HepG2 (cell line): ENCODE results near the gene EPB41L2. TPM values are rescaled to one million over a fixed set of nuclear protein-coding genes. Genes with fewer than 3 reads are reported as not detected.

Experiments used
- AKAP8 ChIP-seq: sonication (generic); formaldehyde crosslinking; IDR thresholded peaks from 2 replicates; pipeline ENCODE4 v1.5.1; 2020; ENCODE audit warnings: mild to moderate bottlenecking, missing genetic modification reagents
- ARHGAP35 ChIP-seq: sonication (generic); formaldehyde crosslinking; IDR thresholded peaks from 2 replicates; pipeline ENCODE4 v1.9.0; 2022; ENCODE audit warnings: mild to moderate bottlenecking, inconsistent platforms, moderate library complexity, missing genetic modification reagents, borderline replicate concordance
- BRCA1 ChIP-seq: sonication (generic); formaldehyde crosslinking; IDR thresholded peaks from 2 replicates; pipeline ENCODE4 v1.4.0; 2020; ENCODE audit warnings: missing genetic modification reagents
- ELF1 ChIP-seq: sonication (generic); formaldehyde crosslinking; IDR thresholded peaks from 2 replicates; pipeline ENCODE4 v1.4.0; 2020; ENCODE audit warnings: missing genetic modification reagents
- ELF4 ChIP-seq: sonication (generic); formaldehyde crosslinking; IDR thresholded peaks from 2 replicates; pipeline ENCODE4 v1.5.0; 2020; ENCODE audit warnings: missing genetic modification reagents, mild to moderate bottlenecking, moderate library complexity, borderline replicate concordance
- GTF2F1 ChIP-seq: fragments of 150-350 bp; IDR thresholded peaks from 2 replicates; pipeline ENCODE4 v1.6.1; 2014; ENCODE audit warnings: low read length
- HNF1A ChIP-seq, 2 experiments: sonication (generic) in 1 of 2; formaldehyde crosslinking in 1 of 2; IDR thresholded peaks; 2 replicates each; pipeline versions ENCODE4 v1.4.0 to v1.6.1; 2016 to 2020; ENCODE audit warnings: borderline replicate concordance in 1 of 2, low read depth in 1 of 2, mild to moderate bottlenecking in 1 of 2, missing genetic modification reagents in 1 of 2
- IKZF4 ChIP-seq: sonication (generic); formaldehyde crosslinking; IDR thresholded peaks from 2 replicates; pipeline ENCODE4 v1.5.1; 2020; ENCODE audit warnings: borderline replicate concordance, mild to moderate bottlenecking, low read depth, missing genetic modification reagents; ENCODE audit errors: not compliant biosample characterization
- ISX ChIP-seq: sonication (generic); formaldehyde crosslinking; conservative IDR thresholded peaks from 2 replicates; pipeline ENCODE4 v1.5.0; 2020; ENCODE audit warnings: missing genetic modification reagents
- KDM3A ChIP-seq: IDR thresholded peaks from 2 replicates; pipeline ENCODE4 v1.6.1; 2018; ENCODE audit warnings: low read depth, missing compliant biosample characterization
- KLF9 ChIP-seq: IDR thresholded peaks from 2 replicates; pipeline ENCODE4 v1.6.1; 2016; ENCODE audit warnings: low read depth
- MEIS2 ChIP-seq: sonication (generic); formaldehyde crosslinking; IDR thresholded peaks from 2 replicates; pipeline ENCODE4 v1.9.0; 2021; ENCODE audit warnings: mild to moderate bottlenecking, missing genetic modification reagents
- MYC ChIP-seq: sonication (generic); formaldehyde crosslinking; IDR thresholded peaks from 2 replicates; pipeline ENCODE4 v1.9.0; 2021; ENCODE audit warnings: missing genetic modification reagents, borderline replicate concordance
- STAT5B ChIP-seq: sonication (generic); formaldehyde crosslinking; IDR thresholded peaks from 2 replicates; pipeline ENCODE4 v1.4.0; 2020; ENCODE audit warnings: missing genetic modification reagents
- ZNF431 ChIP-seq: sonication (generic); formaldehyde crosslinking; IDR thresholded peaks from 2 replicates; pipeline ENCODE4 v1.9.0; 2022; ENCODE audit warnings: missing genetic modification reagents, low read depth, mild to moderate bottlenecking, borderline replicate concordance
- ZNF589 ChIP-seq: sonication (generic); formaldehyde crosslinking; conservative IDR thresholded peaks from 2 replicates; pipeline ENCODE4 v1.8.0; 2022; ENCODE audit warnings: mild to moderate bottlenecking, moderate library complexity, missing genetic modification reagents
- ZNF720 ChIP-seq: sonication (generic); formaldehyde crosslinking; IDR thresholded peaks from 2 replicates; pipeline ENCODE4 v1.4.0; 2020; ENCODE audit warnings: missing genetic modification reagents
- ZNF781 ChIP-seq: sonication (generic); formaldehyde crosslinking; IDR thresholded peaks from 2 replicates; pipeline ENCODE4 v1.5.1; 2020; ENCODE audit warnings: borderline replicate concordance, mild to moderate bottlenecking, missing genetic modification reagents; ENCODE audit errors: not compliant biosample characterization
- ZNF800 ChIP-seq: sonication (generic); formaldehyde crosslinking; IDR thresholded peaks from 2 replicates; pipeline ENCODE4 v1.4.0; 2020; ENCODE audit warnings: missing genetic modification reagents
- ZNF878 ChIP-seq: sonication (generic); formaldehyde crosslinking; IDR thresholded peaks from 2 replicates; pipeline ENCODE4 v1.8.1; 2023; ENCODE audit warnings: mild to moderate bottlenecking, missing genetic modification reagents, moderate library complexity
- polyA plus RNA-seq, 8 experiments: library from polyadenylated mRNA; depleted of rRNA in 3 of 8; stranded (reverse) in 7 of 8; unstranded in 1 of 8; fragments of >200 nt; fragmentation: Illumina TruSeq in 4 of 8; extraction: Trizol in 4 of 8; gene quantifications; 2 replicates each; pipeline versions ENCODE4 v1.2.1 to v1.2.3, GENCODE V29; 2011 to 2016; ENCODE audit warnings: low read depth in 4 of 8, missing spikeins in 1 of 8, mixed read lengths in 1 of 8; ENCODE audit not compliant: insufficient read depth in 1 of 8
- total RNA-seq, 5 experiments: library from RNA; depleted of rRNA; stranded (reverse); fragments of >200 nt; fragmentation: Illumina TruSeq; extraction: Trizol; gene quantifications; 2 replicates each; pipeline ENCODE4 v1.2.3, GENCODE V29; 2016; ENCODE audit warnings: low read depth in 1 of 5
- TF ChIP-seq, protein P1 (sequence below): sonication (generic); formaldehyde crosslinking; IDR thresholded peaks from 2 replicates; pipeline ENCODE4 v1.4.0; 2020; ENCODE audit warnings: mild to moderate bottlenecking, missing genetic modification reagents, borderline replicate concordance

The EPB41L2 gene
- total and polyA plus RNA-seq, 2 of the 13 experiments (the other 11 are each of a cell fraction or from before 2014, with no cell fraction given): 41.7 to 56.4 TPM

DNA sequence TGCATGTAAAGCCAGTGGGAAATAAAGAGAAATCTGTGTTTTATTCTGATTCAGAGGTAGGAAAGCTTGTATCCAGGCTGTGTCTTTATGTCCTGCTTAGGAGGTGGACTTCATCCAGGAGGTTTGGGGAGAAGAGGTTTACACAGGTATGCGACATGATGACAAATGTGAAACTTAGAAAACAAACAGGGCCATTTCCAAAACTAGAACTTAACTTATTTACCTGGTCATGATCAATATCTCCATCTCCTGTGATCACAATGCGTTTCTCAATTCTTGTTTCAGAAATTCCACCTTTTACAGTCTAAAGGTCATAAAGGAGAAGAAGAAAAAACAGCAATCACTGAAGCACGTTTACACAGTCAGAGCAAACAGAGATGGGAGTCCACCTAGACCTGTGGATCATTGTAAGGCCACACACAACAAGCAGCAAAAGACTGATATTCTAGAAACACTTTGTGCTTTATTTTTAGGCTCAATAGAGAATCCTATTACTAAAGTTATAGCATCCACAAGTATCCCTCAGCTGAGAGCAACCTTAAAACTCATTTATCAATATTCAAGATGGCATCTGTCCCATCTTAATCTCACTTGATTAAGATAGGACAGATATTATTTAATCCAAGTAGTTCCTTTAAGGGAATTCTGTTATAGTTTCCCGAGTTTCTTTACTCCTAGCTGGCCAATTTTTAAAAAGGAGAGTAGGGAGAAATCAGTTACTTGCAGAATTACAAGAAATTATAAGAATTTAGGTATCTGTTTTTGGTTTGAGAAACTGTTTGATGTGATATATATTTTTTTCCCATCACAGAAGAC is 199.4 kb downstream of the EPB41L2 start (continued):
- TF ChIP-seq HNF1A (IDR thresholded peaks at IDR 0.05; ENCODE audit: low read depth) (peak; percentile 92), HNF1A (CRISPR knock-in tag; IDR thresholded peaks at IDR 0.05; ENCODE audit: borderline replicate concordance) (peak; percentile 91; the same call in 1 of the 2 replicates), IKZF4 (CRISPR knock-in tag) (no peak), GTF2F1 (no peak), ZNF781 (CRISPR knock-in tag) (no peak), MYC (no peak), KDM3A (CRISPR knock-in tag) (peak; percentile 95), BRCA1 (0 out of 2 replicates have a peak, but pooled peaks have one; percentile 75), ZNF800 (peak; percentile 89), ZNF431 (CRISPR knock-in tag) (peak; percentile 80; the same call in 1 of the 2 replicates), ZNF878 (CRISPR knock-in tag) (peak; percentile 96), ZNF589 (CRISPR knock-in tag) (no peak; the same call in 1 of the 2 replicates), ISX (CRISPR knock-in tag) (no peak), KLF9 (CRISPR knock-in tag) (peak; percentile 73; the same call in 1 of the 2 replicates), ARHGAP35 (no peak; the same call in 1 of the 2 replicates), STAT5B (peak; percentile 97), ELF1 (CRISPR knock-in tag) (peak; percentile 48), ELF4 (peak; percentile 72; the same call in 1 of the 2 replicates), AKAP8 (CRISPR knock-in tag) (peak; percentile 59; the same call in 1 of the 2 replicates), MEIS2 (CRISPR knock-in tag) (peak; percentile 98), ZNF720 (CRISPR knock-in tag) (no peak)
- TF ChIP-seq, protein P1, sequence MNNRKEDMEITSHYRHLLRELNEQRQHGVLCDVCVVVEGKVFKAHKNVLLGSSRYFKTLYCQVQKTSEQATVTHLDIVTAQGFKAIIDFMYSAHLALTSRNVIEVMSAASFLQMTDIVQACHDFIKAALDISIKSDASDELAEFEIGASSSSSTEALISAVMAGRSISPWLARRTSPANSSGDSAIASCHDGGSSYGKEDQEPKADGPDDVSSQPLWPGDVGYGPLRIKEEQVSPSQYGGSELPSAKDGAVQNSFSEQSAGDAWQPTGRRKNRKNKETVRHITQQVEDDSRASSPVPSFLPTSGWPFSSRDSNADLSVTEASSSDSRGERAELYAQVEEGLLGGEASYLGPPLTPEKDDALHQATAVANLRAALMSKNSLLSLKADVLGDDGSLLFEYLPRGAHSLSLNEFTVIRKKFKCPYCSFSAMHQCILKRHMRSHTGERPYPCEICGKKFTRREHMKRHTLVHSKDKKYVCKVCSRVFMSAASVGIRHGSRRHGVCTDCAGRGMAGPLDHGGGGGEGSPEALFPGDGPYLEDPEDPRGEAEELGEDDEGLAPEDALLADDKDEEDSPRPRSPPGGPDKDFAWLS (CRISPR knock-in tag): no peak
